Astrocyte of the cerebellum (primary cell): Measurements from ENCODE around the gene STK17A.

Experiments used
- DNase-seq: peaks from one replicate; pipeline ENCODE4 v3.0.0-alpha.2; 2011; ENCODE audit warnings: low read depth
- H3K4me3 ChIP-seq: 2 replicates; pipeline ENCODE4 v1.5.1; 2011; ENCODE audit warnings: mild to moderate bottlenecking, low read depth, low read length, moderate library complexity
- CTCF ChIP-seq: IDR thresholded peaks from 2 replicates; pipeline ENCODE4 v1.5.1; 2012; ENCODE audit warnings: low read length, low read depth, moderate library complexity, mild to moderate bottlenecking; ENCODE audit errors: missing control alignments
- in situ Hi-C: cut with HindIII; loops from 2 replicates; pipeline ENCODE4 v1.10.0; 2017; ENCODE audit warnings: low sequenced_read_pairs

The STK17A gene

DNA sequence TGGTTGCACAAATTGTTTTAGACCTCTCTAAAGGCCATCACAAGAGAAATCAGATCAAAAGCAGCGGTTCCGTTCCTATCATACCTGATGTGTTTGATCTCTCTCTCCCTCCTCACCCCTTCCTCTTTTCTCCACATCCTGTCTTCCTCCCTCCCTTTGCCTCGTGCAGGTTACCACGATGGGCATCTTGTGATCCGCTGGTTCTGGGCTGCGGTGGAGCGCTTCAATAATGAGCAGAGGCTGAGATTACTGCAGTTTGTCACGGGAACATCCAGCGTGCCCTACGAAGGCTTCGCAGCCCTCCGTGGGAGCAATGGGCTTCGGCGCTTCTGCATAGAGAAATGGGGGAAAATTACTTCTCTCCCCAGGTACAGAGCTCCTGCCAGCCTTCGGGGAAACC is 28.5 kb upstream of the STK17A start:
- TF ChIP-seq CTCF: no peak
- H3K4me3 ChIP-seq: no peak overlapping the region
- in situ Hi-C loops: no loop called here
- DNase-seq: no peak

DNA sequence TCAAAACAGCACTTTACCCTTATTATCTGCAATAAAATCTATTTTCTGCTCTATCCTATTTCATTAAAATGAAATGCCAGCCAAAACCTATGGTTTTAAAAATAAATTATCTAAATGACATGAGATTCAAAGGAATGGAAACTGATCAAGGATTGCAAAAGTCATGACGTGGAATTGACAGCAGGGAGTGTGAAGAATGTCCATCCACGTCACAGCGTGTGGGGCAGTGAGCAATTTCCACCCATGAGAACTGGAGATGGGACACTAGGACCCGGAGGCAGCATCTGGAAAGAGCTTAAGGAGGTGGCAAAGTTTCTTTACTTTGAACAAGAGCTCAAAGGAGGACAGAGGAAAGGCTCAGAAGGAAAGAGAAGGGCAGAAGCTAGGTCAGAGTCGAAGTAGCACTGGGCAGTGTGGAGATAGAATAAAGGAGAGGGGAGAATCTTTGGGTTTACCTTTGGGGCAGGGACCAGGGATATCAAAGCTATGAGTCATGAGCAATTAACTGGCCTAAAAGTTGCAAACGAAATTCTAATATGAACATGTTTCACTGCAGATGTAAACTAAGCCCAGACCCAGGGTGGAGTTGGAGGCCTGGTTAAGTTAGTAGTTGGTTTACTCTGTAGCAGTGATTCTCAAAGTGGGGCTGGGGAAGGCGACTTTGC is 24.9 kb upstream of the STK17A start:
- DNase-seq: no peak
- H3K4me3 ChIP-seq: no peak overlapping the region
- in situ Hi-C loops: no loop called here
- TF ChIP-seq CTCF: no peak

DNA sequence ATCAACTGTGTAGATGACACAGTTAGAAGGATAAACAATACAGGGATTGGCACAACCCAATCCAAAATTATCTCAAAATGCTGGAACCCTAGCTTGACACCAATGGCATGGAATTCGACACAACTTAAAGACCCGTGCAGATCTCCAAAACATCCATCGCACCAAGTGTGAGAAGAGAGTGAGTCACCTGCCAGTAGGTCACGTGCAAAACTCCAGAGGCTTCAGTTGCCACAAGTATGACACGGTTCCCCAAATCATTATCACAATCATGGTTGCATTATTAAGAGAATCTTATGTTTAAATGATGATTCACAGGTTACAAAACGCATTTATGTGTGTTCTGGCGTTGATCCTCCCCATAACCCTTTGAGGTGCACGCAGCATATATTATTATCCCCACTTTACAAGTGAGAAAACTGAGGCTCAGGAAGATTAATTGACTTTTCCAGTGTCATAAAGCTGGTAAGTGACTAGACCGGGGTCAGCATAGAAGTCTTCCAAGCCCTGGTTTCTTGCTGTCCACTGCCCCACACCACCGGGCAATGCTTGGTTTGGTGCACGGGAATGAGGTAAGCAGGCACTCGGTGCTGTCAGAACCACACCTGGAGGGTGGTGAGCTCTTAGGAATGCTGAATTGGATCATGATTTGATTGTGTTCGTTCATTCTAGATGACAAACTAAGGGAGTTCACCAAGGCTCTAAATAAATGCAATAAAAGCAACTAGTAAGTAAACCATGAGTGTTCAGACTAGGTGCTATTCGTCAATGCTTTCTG is 23.6 kb upstream of the STK17A start:
- TF ChIP-seq CTCF: no peak
- no peak for DNase-seq
- in situ Hi-C loops: no loop called here
- H3K4me3 ChIP-seq: no peak overlapping the region

- DNase-seq: no peak
- in situ Hi-C loops: no loop called here
- TF ChIP-seq CTCF: no peak
- H3K4me3 ChIP-seq: no peak overlapping the region
These were observed 23.0 kb upstream of the STK17A start for GRCh38 chr7:43559946-43560335.

GRCh38 chr7:43560742-43561330 is 22.1 kb upstream of the STK17A start:
- no peak for DNase-seq

DNA sequence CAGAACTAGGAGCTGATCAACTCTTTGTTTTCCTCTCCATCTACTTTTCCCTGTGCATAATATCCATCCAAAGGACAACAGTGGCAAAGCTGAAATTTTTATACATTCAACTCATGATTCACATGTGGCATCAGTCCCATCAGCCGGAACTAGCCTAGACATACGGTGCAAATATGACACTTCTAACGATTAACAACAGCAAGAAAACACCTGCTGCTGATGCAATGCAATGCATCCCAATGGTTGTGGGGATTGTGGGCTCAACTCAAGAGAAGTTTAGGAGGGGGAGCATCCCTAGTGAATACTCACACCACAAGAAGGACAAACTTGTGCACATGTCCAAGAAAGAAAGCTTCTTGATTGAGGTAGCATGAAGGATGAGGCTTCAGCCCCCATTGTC is 20.5 kb upstream of the STK17A start:
- in situ Hi-C loops: no loop called here
- no peak overlapping the region for H3K4me3 ChIP-seq
- DNase-seq: no peak
- no peak for TF ChIP-seq CTCF

More at GRCh38 chr7:43560742-43561330, 22.1 kb upstream of the STK17A start:
- no peak overlapping the region for H3K4me3 ChIP-seq
- TF ChIP-seq CTCF: no peak
- in situ Hi-C loops: no loop called here
